Gastroesophageal sphincter (tissue), 3 donors: ENCODE results near the gene IPCEF1.

Source experiments
- CTCF ChIP-seq, 4 experiments: fragments of 200-600 bp in 2 of 4; fragments of 450-650 bp in 2 of 4; sonication (generic) in 1 of 4; IDR thresholded peaks; one replicate each; pipeline ENCODE4 v1.5.1; 2017 to 2019; ENCODE audit warnings: antibody characterized with exemption in 4 of 4, mild to moderate bottlenecking in 2 of 4, moderate library complexity in 2 of 4
- EP300 ChIP-seq: sonication (generic); formaldehyde crosslinking; IDR thresholded peaks from one replicate; pipeline ENCODE4 v1.6.1; 2017; ENCODE audit warnings: antibody characterized with exemption, mild to moderate bottlenecking

- TF ChIP-seq EP300 (no peak), CTCF (IDR thresholded peaks at IDR 0.05) (peak in 3 of 4 experiments; percentile 21 to 54 (median 33))
Measured at GRCh38 chr6:154156135-154156896, 200.3 kb downstream of the IPCEF1 start.
